Measurements from ENCODE around the gene ARFGEF2.
"Not testable (repeated sequence)": the region's sequence is repeated elsewhere in the genome, so short reads cannot be mapped to it uniquely, and the experiment has no call there.

The ARFGEF2 gene

DNA sequence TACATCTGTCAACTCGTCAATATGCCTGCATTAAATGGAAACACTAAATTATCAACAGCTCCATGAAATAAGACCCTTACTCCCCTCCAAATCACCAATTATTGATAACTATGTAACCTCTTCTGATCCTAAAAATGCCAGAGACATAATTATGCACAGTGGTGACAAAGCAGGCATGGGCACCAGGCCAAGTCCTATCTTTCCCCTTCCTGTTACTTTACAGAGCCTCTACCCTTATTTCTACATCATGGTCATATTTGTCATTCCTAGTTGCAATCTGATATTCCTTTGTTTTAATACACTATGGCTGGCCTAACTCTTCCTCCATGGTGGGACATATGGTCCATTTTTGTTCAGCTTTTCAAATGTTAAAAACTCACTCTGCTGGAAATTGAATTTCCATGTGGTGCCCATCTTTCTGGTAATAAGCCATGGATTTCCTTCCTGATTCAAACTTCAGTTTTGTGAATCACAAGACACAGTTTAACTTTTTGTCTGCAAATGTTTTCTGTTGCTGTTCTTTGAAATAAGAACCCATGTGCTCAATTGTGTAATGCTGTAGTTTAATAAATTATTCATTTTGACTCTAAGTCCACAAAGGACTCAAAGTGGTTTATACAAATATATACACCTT, 41.8 kb upstream of the ARFGEF2 start:
- no peak overlapping the region for H3K4me3 ChIP-seq (ENCODE audit: low read depth, low read length)
- POLR2A ChIA-PET, result no interaction called here
- DNase-seq (ENCODE audit: low read depth, low spot score), result no peak
- CTCF ChIA-PET, result interaction anchor here (1.3 kb wide), 1 partner anchor 26 kb away, joined by 5 read pairs; no protein-coding TSS in a partner anchor
- TF ChIP-seq CTCF (IDR thresholded peaks at IDR 0.05; ENCODE audit: insufficient read depth, low read length, missing control alignments), result no peak

DNA sequence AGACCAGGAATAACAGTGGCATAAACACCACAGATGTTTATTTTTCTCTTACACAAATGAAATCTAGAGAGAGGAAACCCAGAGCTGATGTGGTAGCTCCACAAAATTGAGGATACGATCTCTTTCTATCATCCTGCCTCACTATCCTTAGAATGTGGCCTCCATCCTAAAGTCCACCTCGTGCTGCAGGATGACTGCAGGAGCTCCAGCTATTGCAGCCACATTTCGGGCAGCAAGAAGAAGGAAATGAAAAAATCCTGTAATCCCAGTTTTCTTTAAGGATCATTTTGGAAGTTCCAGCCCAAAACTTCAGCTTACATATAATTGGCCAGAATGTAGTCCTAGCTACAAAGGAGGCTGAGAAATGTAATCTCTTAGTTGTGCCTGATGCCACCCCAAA, 41.2 kb upstream of the ARFGEF2 start:
- POLR2A ChIA-PET, result no interaction called here
- no peak overlapping the region for H3K4me3 ChIP-seq (ENCODE audit: low read depth, low read length)
- no peak for DNase-seq (ENCODE audit: low read depth, low spot score)
- CTCF ChIA-PET, result interaction anchor here (0.6 to 1.3 kb wide), 2 partner anchors 15 to 25 kb away, joined by 3 to 5 read pairs; no protein-coding TSS in a partner anchor
- TF ChIP-seq CTCF (IDR thresholded peaks at IDR 0.05; ENCODE audit: insufficient read depth, low read length, missing control alignments), result no peak

GRCh38 chr20:48880981-48881657, 40.4 kb upstream of the ARFGEF2 start:
- DNase-seq (ENCODE audit: low read depth, low spot score), result no peak
- no peak for TF ChIP-seq CTCF (IDR thresholded peaks at IDR 0.05; ENCODE audit: insufficient read depth, low read length, missing control alignments)
- no peak overlapping the region for H3K4me3 ChIP-seq (ENCODE audit: low read depth, low read length)
- ChIA-PET CTCF (interaction anchor here (1.3 to 1.7 kb wide), 2 partner anchors 24 to 224 kb away, joined by 5 to 6 read pairs; no protein-coding TSS in a partner anchor), POLR2A (no interaction called here)

GRCh38 chr20:48885237-48885636, 36.3 kb upstream of the ARFGEF2 start:
- ChIA-PET CTCF (interaction anchor here (1.3 kb wide), 1 partner anchor 228 kb away, joined by 6 read pairs; no protein-coding TSS in a partner anchor), POLR2A (no interaction called here)
- no peak for TF ChIP-seq CTCF (IDR thresholded peaks at IDR 0.05; ENCODE audit: insufficient read depth, low read length, missing control alignments)
- DNase-seq (ENCODE audit: low read depth, low spot score), result no peak
- no peak overlapping the region for H3K4me3 ChIP-seq (ENCODE audit: low read depth, low read length)

GRCh38 chr20:48886194-48886593, 35.3 kb upstream of the ARFGEF2 start:
- POLR2A ChIA-PET, result no interaction called here
- DNase-seq (ENCODE audit: low read depth, low spot score), result no peak
- CTCF ChIA-PET, result interaction anchor here (1.3 to 1.6 kb wide), 2 partner anchors 12 to 229 kb away, joined by 5 to 6 read pairs; no protein-coding TSS in a partner anchor
- no peak for TF ChIP-seq CTCF (IDR thresholded peaks at IDR 0.05; ENCODE audit: insufficient read depth, low read length, missing control alignments)
- H3K4me3 ChIP-seq (ENCODE audit: low read depth, low read length), result no peak overlapping the region

- ChIA-PET CTCF (interaction anchor here (1.3 to 1.6 kb wide), 2 partner anchors 12 to 229 kb away, joined by 5 to 6 read pairs; no protein-coding TSS in a partner anchor), POLR2A (no interaction called here)
- no peak overlapping the region for H3K4me3 ChIP-seq (ENCODE audit: low read depth, low read length)
- TF ChIP-seq CTCF (IDR thresholded peaks at IDR 0.05; ENCODE audit: insufficient read depth, low read length, missing control alignments), result no peak
- no peak for DNase-seq (ENCODE audit: low read depth, low spot score)
Measured at GRCh38 chr20:48886811-48887210, 34.7 kb upstream of the ARFGEF2 start.

DNA sequence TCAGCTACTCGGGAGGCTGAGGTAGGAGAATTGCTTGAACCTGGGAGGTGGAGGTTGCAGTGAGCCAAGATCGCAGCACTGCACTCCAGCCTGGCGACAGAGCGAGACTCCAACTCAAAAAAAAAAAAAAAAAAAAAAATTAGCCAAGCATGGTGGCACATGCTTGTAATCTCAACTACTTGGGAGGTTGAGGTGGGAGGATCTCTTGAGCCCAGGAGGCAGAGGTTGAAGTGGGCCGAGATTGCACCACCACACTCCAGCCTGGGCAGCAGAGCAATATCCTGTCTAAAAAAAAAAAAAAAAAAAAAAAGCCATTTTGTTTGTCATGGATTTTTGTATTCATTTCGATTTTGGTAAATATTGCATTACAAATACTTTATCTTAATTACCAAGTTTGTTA, 33.0 kb upstream of the ARFGEF2 start:
- DNase-seq (ENCODE audit: low read depth, low spot score); H3K4me3 ChIP-seq (ENCODE audit: low read depth, low read length); POLR2A ChIA-PET: not testable (repeated sequence)
- CTCF ChIA-PET, result interaction anchor here (0.7 kb wide), 1 partner anchor 132 kb away, joined by 3 read pairs; no protein-coding TSS in a partner anchor
